Common myeloid progenitor, CD34-positive (primary cell): Measurements from ENCODE around the gene RMDN2.
A peak's percentile ranks its signal among the peaks of the same experiment; 100 is the strongest.
"Not testable (repeated sequence)": the region's sequence is repeated elsewhere in the genome, so short reads cannot be mapped to it uniquely, and the experiment has no call there.

Source experiments
- CTCF ChIA-PET: fragments of 350-600 bp; sonication (Branson Sonifier 250); formaldehyde crosslinking; loops from one replicate; lab custom pipeline; 2021; ENCODE audit warnings: antibody characterized with exemption; lab: Charles Lee
- POLR2A ChIA-PET: fragments of 350-600 bp; sonication (Branson Sonifier 250); formaldehyde crosslinking; loops from one replicate; lab custom pipeline; 2021; ENCODE audit warnings: antibody characterized with exemption; lab: Charles Lee
- DNase-seq, 3 donors: peaks; one replicate each; pipeline versions ENCODE4 v3.0.0 to v3.0.0-alpha.2; 2013
- H3K27ac ChIP-seq, 2 experiments: 1 replicate in 1 of 2; 2 replicates in 1 of 2; pipeline ENCODE4 v1.7.0; 2013; ENCODE audit warnings: inconsistent platforms in 2 of 2, low read length in 2 of 2, mild to moderate bottlenecking in 2 of 2, low read depth in 1 of 2, moderate library complexity in 1 of 2; ENCODE audit not compliant: severe bottlenecking in 2 of 2, insufficient read depth in 1 of 2, poor library complexity in 1 of 2
- H3K27me3 ChIP-seq, 5 experiments: replicated peaks in 2 of 5; 1 replicate in 3 of 5; 2 replicates in 2 of 5; pipeline versions ENCODE4 v1.6.1 to v1.7.0; 2013; ENCODE audit warnings: low read length in 4 of 5, mild to moderate bottlenecking in 2 of 5, moderate library complexity in 2 of 5, inconsistent platforms in 1 of 5; ENCODE audit not compliant: insufficient read depth in 5 of 5, control insufficient read depth in 4 of 5
- H3K36me3 ChIP-seq, 4 experiments: 1 replicate in 2 of 4; 2 replicates in 2 of 4; pipeline versions ENCODE4 v1.6.1 to v1.7.0; 2013; ENCODE audit warnings: low read length in 3 of 4, control low read depth in 1 of 4, mild to moderate bottlenecking in 1 of 4; ENCODE audit not compliant: control insufficient read depth in 4 of 4, insufficient read depth in 4 of 4
- H3K4me1 ChIP-seq, 4 experiments: 1 replicate in 3 of 4; 2 replicates in 1 of 4; pipeline versions ENCODE4 v1.6.1 to v1.7.1; 2013; ENCODE audit warnings: low read length in 3 of 4, mild to moderate bottlenecking in 3 of 4, control low read depth in 1 of 4, inconsistent platforms in 1 of 4, moderate library complexity in 1 of 4; ENCODE audit not compliant: control insufficient read depth in 4 of 4, insufficient read depth in 4 of 4; ENCODE audit errors: control extremely low read depth in 1 of 4
- H3K4me3 ChIP-seq, 7 experiments: 1 replicate in 4 of 7; 2 replicates in 3 of 7; pipeline versions ENCODE4 v1.5.1 to v1.7.0; 2013; ENCODE audit warnings: mild to moderate bottlenecking in 7 of 7, low read length in 6 of 7, moderate library complexity in 6 of 7, inconsistent platforms in 2 of 7, low read depth in 2 of 7, control low read depth in 1 of 7; ENCODE audit not compliant: insufficient read depth in 4 of 7, control insufficient read depth in 1 of 7; ENCODE audit errors: extremely low read depth in 1 of 7
- H3K9me3 ChIP-seq, 5 experiments: 1 replicate in 4 of 5; 2 replicates in 1 of 5; pipeline versions ENCODE4 v1.6.1 to v1.7.1; 2013; ENCODE audit warnings: low read length in 4 of 5, mild to moderate bottlenecking in 2 of 5, inconsistent platforms in 1 of 5, low read depth in 1 of 5, moderate library complexity in 1 of 5; ENCODE audit not compliant: control insufficient read depth in 4 of 5, insufficient read depth in 2 of 5; ENCODE audit errors: control extremely low read depth in 1 of 5
- WGBS: methylation state at CpG from one replicate; pipeline ENCODE4 v1.1.5; 2013; ENCODE audit not compliant: insufficient coverage; 5-methylcytosine and 5-hydroxymethylcytosine counted together

RMDN2 gene

DNA sequence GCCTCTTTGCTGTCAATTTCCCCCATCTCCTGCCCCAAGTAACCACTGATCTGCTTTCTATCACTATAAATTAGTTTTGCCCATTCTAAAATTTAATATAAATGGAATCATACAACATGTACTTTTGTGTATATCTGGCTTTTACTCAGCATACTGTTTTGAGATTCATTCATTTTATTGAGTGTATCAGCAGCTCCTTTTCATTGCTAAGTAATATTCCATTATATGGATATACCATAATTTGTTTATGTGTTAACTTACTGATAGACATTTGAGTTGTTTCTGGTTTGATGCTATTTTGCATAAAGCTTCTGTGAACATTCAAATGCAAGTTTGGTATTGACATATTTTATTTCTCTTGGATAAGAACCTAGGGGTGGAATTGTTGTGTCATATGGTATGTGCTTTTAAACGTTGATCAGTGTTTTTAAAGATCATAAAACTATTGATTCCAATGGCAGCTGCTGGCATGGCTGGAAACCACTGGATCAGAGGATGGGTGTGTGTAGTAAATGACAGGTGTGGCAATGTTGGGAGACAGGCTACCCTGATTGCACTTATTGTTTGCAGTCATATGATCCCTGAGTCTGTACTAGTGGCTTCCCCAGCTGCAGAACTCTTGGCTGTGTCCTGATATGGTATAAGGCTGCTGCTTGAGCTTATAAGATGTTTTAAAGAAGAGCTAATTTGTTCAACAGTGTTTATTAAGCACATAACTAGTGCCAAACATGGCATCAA is 75.6 kb downstream of the RMDN2 start:
- ChIA-PET POLR2A (no interaction called here), CTCF (no interaction called here)
- Histone ChIP-seq H3K4me3 (no peak overlapping the region), H3K36me3 (no peaks in the 10 kb centered on the region), H3K4me1 (no peaks in the 10 kb centered on the region), H3K27me3 (no peaks in the 10 kb centered on the region), H3K9me3 (peaks cover 0 to 4% (median 0%) of the 10 kb centered on the region in 5 experiments), H3K27ac (no peak overlapping the region)
- no peak for DNase-seq
- 100% methylated on average over 1 of the region's 1 CpG for WGBS

DNA sequence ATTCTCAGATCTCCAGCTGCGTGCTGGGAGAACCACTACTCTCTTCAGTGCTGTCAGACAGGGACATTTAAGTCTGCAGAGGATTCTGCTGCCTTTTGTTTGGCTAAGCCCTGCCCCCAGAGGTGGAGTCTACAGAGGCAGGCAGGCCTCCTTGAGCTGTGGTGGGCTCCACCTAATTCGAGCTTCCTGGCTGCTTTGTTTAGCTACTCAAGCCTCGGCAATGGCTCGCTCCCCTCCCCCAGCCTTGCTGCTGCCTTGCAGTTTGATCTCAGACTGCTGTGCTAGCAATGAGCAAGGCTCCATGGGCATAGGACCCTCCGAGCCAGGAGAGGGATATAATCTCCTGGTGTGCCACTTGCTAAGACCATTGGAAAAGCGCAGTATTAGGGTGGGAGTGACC is 85.1 kb downstream of the RMDN2 start:
- CTCF ChIA-PET: interaction anchor here (1.6 kb wide), 1 partner anchor 18 kb away, joined by 3 read pairs; no protein-coding TSS in a partner anchor
- 100% methylated on average over 6 of the region's 6 CpGs for WGBS
- H3K4me3 ChIP-seq, H3K27me3 ChIP-seq, H3K9me3 ChIP-seq, H3K36me3 ChIP-seq, H3K4me1 ChIP-seq, POLR2A ChIA-PET, DNase-seq, H3K27ac ChIP-seq: not testable (repeated sequence)

DNA sequence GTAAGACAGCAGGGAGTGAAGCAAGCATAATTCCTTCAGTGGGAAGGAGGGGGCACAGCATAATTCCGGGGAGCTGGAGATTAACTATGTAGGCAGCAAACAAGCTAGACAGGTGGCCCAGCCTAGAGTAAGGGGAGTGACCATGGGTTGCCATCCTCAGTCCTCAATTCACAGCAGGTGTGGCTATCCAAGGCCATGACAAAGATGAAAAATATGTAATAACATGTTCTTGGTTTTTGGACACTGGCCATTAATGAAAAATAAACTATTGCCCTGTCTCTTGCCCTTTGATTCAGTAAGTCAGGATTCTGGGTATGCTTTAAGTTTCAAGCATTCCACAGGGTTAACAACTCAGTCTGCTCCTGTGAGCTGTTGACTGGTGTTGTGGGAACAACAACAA is 85.9 kb downstream of the RMDN2 start:
- Histone ChIP-seq H3K4me3 (no peak overlapping the region), H3K27ac (no peak overlapping the region), H3K9me3 (no peaks in the 10 kb centered on the region), H3K27me3 (no peaks in the 10 kb centered on the region), H3K4me1 (no peaks in the 10 kb centered on the region), H3K36me3 (no peaks in the 10 kb centered on the region)
- 100% methylated on average over 1 of the region's 1 CpG for WGBS
- CTCF ChIA-PET: interaction anchor here (0.7 to 1.6 kb wide), 2 partner anchors 17 to 615 kb away, joined by 3 read pairs; no protein-coding TSS in a partner anchor
- DNase-seq: no peak
- POLR2A ChIA-PET: no interaction called here

- WGBS: 100% methylated on average over 1 of the region's 3 CpGs
- no peaks in the 10 kb centered on the region for H3K9me3 ChIP-seq
- H3K36me3 ChIP-seq: no peaks in the 10 kb centered on the region
- no peak for DNase-seq
- ChIA-PET POLR2A (no interaction called here), CTCF (no interaction called here)
- H3K27me3 ChIP-seq: no peaks in the 10 kb centered on the region
- no peaks in the 10 kb centered on the region for H3K4me1 ChIP-seq
- no peak overlapping the region for H3K27ac ChIP-seq
- no peak overlapping the region for H3K4me3 ChIP-seq
Measured at GRCh38 chr2:38013158-38013752, 88.2 kb downstream of the RMDN2 start.

GRCh38 chr2:38016219-38016618 is 91.1 kb downstream of the RMDN2 start:
- H3K4me1 ChIP-seq: no peaks in the 10 kb centered on the region
- H3K9me3 ChIP-seq: no peaks in the 10 kb centered on the region
- no peaks in the 10 kb centered on the region for H3K36me3 ChIP-seq
- peak in 1 of 3 donors; percentile 5 for DNase-seq
- no peak overlapping the region for H3K4me3 ChIP-seq
- WGBS: 100% methylated on average over 1 of the region's 1 CpG
- H3K27me3 ChIP-seq: peaks cover 0 to 2% (median 0%) of the 10 kb centered on the region in 5 experiments
- no peak overlapping the region for H3K27ac ChIP-seq
- ChIA-PET POLR2A (no interaction called here), CTCF (interaction anchor here (1.7 kb wide), 1 partner anchor 34 kb away, joined by 4 read pairs; no protein-coding TSS in a partner anchor)

DNA sequence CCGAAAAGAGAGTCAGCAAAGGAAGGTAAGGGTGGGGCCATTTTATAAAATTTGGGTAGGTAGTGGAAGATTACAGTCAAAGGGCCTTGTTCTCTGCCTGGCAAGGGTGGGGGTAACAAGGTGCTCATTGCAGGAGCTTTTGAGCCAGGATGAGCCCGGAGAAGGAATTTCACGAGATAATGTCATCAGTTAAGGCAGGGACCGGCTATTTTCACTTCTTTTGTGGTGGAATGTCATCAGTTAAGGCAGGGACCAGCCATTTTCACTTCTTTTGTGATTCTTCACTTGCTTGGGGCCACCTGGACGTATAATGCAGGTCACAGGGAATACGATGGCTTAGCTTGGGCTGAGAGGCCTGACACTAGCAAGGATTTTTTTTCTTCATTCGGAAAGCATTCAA is 92.7 kb downstream of the RMDN2 start:
- 100% methylated on average over 3 of the region's 7 CpGs for WGBS
- H3K4me3 ChIP-seq: no peak overlapping the region
- peaks cover 0 to 2% (median 0%) of the 10 kb centered on the region in 5 experiments for H3K27me3 ChIP-seq
- H3K9me3 ChIP-seq: no peaks in the 10 kb centered on the region
- no peaks in the 10 kb centered on the region for H3K36me3 ChIP-seq
- ChIA-PET POLR2A (no interaction called here), CTCF (no interaction called here)
- no peak for DNase-seq
- H3K4me1 ChIP-seq: no peaks in the 10 kb centered on the region
- no peak overlapping the region for H3K27ac ChIP-seq

- H3K36me3 ChIP-seq, H3K9me3 ChIP-seq, CTCF ChIA-PET, H3K4me3 ChIP-seq, DNase-seq, POLR2A ChIA-PET, H3K4me1 ChIP-seq, H3K27me3 ChIP-seq, H3K27ac ChIP-seq: not testable (repeated sequence)
- 96% methylated on average over 24 of the region's 33 CpGs for WGBS
Measured at GRCh38 chr2:38020359-38021069, 95.4 kb downstream of the RMDN2 start.
